GM10847 (cell line): ENCODE data around the gene SUMO3.

Experiments
- POLR2A ChIP-seq: IDR thresholded peaks from 2 replicates; pipeline ENCODE4 v1.6.1; 2011; ENCODE audit not compliant: insufficient read length; ENCODE audit errors: extremely low read depth

Gene SUMO3

DNA sequence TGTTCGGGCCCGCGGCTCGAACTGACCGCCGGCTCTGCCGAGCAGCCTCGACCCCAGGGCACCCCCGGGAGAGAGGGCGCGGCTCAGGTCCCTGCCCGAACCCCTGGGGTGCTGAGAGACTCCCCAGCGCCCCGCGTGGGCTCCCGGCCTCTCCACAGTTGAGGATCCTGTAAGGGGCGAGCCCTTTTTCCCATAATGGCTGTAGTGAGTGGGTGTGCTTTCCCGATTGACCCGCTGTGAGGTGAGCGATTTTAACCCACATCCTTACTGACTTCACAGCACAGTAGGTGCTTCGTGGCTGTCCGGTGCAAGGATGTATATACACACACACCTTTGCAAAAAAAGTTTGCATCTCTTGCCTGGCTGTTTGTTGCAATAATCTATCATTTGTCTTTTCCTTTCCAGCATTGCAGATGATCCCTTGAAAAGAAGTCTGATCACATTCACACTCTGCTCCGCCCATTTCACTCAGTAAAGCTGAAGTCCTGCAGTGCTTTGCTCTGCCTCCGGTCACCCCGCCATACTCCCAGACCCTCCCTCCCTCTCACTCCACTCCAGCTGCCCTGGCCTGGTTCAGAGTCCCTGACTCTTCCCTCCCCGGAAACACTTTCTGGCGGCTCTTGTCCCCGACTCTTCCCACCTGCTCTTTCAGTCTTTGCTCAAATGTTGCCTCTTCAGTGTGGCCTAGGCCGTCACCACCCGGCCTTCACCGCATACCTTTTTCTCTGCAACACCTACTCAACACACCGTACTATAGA is 15.3 kb downstream of the SUMO3 start:
- TF ChIP-seq POLR2A: no peak

DNA sequence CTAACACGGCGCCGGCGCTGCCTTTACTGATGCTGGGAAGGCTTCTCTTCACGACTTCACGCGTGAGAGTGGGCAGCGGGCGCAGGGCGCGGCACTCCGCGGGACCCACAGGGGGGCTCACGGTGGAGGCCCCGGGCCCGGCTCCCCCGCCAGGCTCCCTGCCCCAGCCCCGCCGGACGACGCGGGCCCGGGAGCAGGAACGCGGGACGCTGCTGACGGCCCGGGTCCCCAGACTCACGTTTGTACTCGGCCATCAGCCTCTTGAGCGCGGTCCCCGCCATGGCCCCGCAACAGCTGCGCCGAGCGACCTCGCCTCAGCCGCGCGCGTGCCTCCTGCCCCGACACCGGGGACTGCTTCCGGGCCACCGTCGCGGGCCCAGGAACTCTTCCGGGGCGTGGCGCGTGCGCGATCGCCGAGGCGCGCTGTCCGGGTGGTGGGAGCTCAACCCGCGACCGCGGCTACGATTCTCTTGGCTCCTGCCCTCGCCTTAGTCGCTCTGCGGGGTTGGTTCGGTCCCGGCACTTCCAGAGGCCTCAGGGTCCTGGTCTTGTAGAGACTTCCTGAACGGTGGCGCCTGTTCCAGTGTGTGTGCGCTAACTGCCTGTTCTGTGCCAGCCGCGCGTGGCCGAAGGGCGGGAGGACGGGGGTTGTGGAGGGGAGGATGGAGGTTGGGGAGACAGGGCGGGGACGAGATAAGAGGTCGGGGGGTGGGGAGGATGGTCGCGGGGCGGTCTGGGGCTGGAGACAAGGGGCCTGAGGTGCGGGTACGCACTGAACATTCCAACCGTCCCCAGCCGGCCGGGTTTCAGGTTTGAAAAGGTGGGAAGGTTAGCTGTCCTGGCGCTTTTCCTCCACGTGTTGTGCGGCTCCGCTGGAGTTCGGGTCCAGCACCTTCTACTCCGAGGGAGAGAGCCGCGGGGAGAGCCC is 16.1 kb downstream of the SUMO3 start, which contains the start of gene UBE2G2:
Gene UBE2G2, minus strand, starts transcription at position 353 of the 928 bp plus-strand sequence. Its CDS starts 72 bp downstream, at position 281.
- peak; percentile 86 for TF ChIP-seq POLR2A

DNA sequence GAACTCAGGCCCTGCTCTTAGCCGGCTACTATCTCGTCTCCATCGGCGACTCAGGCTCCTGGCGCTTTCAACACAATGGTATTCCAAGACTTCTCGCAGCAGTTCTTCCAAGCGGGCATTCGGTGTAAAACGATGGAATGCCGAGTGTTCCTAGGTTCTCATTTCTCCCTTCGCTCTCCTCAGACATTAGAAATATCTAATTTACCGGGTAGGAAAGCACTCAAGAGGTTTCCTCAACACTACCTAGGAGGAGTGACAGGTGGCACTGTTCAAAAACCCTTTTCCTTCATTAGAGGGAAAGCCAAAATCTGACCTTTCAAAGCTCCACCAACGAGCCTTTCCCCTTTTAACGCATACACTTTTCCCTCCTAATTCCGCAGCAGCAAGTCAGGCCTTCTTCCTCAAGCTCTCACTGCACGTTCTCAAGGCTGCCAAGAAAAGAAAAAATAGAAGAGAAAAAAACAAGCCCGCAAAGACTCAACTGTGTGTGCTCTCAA is 16.8 kb downstream of the SUMO3 start:
- no peak for TF ChIP-seq POLR2A

DNA sequence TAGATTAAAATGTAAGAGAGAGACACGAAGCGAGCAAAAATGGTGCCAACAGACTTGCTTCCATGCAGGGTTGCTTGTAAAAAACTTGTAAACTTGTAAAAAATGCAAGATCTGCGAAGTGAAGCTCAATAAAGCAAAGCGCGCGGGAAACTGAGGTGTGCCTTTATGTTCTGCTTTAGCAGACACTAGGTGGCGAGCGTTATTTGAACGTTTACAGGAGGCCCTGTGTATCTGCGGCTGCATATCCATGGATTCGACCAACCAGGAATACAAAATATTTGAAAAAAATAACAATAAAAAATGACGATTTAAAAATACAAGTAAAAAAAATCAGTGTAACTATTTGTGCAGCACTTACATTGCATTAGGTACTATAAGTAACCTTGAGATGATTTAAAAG is 17.8 kb downstream of the SUMO3 start:
- TF ChIP-seq POLR2A: no peak

DNA sequence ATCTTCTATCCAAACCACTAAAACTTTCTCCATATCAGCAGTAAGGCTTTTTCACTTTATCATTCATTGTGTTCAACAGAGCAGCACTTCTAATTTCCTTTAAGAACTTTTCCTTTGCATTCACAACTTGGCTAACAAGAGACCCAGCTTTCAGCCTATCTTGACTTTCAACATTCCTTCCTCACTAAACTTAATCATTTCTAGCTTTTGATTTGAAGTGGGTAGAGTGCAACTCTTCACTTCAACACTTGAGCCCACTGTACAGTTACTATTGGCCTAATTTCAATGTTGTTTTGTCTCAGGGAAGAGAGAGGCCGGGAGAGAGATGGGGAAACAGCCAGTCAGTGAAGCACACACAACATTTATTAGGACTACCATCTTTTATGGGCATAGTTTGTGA is 18.2 kb downstream of the SUMO3 start:
- TF ChIP-seq POLR2A: no peak

DNA sequence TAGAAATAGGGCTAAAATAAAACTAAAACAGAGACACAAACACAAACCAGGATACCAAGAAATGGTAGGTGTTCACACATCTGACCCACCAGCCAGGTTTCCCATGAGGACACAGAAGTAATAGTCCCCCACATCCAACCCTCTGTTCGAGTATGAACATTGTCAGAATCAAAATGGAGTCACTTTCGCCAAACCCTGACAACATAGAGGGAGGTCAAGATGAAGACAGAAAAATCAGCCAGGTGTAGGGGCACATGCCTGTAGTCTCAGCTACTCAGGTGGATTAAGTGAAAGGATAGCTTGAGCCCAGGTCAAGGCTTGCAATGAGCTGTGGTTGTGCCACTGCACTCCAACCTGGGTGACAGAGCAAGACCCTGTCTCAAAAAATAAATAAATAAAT is 20.1 kb downstream of the SUMO3 start:
- no peak for TF ChIP-seq POLR2A

DNA sequence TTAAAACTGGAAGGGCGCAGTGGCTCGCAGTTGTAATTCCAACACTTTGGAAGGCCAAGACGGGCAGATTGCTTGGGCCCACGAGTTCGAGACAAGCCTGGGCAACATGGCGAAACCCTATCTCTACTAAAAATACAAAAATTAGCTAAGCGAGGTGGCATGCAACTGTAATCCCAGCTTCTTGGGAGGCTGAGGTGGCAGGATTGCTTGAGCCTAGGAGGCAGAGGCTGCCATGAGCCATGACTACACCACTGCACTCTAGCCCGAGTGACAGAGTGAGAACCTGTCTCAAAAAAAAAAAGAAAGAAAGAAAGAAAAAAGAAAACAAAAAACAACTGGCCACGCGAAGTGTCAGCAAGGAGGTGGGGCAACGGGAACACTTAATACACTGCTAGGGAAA is 22.5 kb downstream of the SUMO3 start:
- TF ChIP-seq POLR2A: no peak

DNA sequence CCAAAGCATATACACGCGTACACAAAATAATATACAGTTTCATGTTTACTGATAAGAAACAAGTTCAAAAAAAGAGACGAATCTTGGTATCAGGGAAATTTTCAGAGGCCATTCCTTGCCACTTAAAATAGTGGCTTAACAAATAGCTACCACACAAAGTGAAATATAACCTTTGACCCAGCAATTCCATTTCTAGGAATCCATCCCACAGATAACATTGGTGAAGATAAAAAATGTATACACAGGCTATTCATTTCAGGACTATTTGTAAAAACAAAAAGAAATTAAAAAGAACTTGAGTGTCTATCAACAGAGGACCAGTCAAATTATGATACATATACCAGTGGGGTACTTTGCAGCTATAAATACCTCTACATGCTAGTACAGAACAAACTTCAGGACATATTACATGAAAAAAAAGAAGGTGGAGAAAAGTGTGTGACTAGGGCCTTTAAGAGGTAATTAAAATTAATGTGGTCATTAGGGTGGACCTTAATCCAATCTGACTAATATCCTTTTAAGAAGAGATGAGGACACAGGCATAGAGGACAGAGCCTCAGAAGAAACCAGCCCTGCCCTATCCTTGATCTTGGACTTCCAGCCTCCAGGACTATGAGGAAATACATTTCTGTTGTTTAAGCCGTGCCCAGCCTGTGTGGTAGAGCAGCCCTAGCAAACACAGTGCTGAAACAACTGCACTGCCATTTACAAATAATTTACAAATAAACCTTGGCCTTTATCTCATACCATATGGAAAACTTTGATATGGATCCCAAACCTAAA is 24.1 kb downstream of the SUMO3 start:
- no peak for TF ChIP-seq POLR2A

DNA sequence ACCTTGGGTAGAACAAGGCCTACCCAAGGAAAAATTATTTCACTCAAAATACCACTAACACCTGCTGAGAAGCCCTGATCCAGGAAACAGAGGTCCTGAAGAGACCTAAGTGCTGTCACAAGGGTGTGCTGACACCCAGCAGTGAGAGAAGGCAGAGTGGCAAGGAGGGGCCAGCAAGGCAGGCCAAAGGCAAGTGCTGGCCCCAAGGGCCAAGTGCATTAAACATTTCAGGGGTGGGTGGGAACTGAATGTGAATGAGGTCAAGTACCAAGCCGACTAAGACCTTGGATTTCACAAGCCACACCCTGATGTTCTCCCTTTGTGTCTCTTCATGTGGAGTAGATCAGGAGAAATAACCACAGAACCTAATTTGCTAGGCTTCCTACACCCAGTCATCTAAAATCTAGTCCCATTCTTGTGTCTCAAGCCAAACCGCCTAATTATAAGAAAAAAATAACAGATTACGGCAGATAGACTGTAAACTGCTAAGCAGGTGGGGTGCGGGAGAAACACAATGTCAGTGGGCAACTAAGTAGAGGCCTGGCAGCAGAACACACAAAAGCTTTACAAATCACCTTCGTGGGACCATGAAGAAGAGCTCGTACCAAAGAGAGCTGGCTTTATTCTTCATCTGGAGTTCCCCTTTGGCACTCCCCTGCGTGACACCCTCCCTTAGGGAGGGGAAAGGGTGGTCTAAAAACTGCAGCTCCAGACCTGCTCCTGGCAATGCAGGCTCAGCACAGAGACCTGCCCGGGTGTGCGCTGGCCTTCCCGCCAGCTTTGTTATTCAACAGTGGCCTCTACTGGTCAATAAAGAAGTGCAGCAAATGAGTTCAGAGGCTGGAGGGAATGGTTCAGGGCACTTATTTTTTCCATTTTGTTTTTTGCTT is 24.9 kb downstream of the SUMO3 start:
- TF ChIP-seq POLR2A: no peak

DNA sequence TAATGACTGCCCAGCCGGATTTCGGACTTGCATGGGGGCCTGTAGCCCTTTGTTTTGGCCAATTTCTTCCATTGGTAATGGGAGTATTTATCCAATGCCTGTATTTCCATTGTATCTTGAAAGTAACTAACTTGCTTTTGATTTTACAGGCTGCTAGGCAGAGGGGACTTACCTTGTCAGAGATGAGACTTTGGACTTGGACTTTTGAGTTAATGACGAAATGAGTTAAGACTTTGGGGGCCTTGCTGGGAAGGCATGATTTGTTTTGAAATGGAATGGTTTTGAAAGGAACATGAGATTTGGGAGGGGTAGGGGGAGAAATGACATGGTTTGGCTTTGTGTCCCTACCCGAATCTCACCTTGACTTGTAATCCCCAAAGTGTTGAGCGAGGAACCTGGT is 25.9 kb downstream of the SUMO3 start:
- no peak for TF ChIP-seq POLR2A

DNA sequence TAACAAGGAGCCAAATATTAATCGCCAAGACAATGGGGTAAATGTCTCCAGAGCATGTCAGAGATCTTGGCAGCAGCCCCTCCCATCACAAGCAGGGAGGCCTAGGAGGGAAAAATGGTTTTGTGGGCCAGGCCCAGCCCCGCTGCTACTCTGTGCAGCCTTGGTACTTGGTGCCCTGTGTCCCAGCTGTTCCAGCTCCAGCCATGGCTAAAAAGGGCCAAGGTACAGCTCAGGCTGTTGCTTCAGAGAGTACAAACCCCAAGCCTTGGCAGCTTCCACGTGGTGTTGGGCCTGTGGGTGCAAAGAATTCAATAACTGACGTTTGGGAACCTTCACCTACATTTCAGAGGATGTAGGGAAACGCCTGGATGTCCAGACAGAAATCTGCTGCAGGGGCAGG is 26.6 kb downstream of the SUMO3 start:
- no peak for TF ChIP-seq POLR2A

DNA sequence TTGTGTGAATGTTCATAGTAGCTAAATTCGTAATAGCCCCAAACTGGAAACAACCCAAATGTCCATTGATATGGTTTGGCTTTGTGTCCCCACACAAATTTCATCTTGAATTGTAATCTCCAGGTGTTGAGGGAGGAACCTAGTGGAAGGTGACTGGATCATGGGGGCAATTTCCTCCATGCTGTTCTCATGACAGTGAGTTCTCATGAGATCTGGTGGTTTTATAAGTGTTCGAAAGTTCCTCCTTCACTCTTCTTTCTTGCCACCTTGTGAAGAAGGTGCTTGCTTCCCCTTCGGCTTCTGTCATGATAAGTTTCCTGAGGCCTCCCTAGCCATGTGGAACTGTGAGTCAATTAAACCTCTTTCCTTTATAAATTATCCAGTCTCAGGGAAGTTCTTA is 27.5 kb downstream of the SUMO3 start:
- TF ChIP-seq POLR2A: no peak

DNA sequence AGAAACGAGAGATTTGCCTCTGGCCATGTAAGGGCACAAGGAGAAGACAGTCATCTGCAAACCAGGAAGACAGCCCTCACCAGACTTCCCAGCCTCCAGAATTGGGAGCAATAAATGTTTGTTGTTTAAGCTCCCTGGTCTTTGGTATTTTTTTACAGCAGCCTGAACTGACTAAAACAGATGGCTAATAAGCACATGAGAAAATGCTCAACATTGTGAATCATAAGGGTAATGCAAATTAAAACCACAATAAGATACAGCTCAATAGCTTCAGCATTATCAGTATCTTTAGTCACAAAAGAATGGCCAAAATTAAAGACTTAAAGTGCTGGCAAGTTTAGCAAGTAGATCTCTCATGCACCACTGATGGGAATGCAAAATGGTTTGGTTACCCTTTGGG is 28.0 kb downstream of the SUMO3 start:
- no peak for TF ChIP-seq POLR2A

DNA sequence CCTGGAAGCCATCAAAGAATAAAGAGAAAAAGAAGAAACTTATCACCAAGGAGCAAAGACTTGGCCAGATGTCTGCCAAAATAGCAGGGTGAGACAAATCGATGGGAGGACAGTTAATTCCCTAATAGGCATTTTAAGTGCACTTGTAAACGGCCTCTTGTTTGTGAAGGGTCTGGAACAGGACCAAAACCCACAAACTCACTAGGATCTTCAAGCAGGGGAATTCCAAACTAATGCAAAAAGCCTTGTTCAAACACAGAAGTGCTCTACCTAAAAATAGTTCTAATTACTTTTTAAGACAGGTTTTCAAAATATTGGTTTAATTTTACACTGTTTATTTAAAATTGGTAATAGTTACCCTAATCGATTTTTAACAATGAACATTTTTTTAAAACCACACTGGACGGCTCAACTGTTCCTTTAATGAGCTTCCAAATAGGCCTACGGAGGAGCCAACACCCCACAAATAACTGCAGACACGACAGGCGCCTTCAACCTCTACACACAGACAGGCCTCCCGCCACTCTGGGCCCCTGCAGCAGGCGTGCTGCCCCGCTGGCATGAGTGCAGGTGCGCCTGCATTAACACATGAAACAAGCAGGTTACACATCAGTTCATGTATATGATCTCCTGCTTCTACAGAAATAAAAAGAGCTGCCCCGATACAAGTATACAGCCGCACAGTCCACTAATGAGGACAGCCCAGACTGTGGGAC is 32.1 kb downstream of the SUMO3 start:
- no peak for TF ChIP-seq POLR2A
